MM.1S (cell line): ENCODE measurements around the gene TTC33.

ENCODE experiments used
- CTCF ChIP-seq: fragments of 300-600 bp; sonication (generic); IDR thresholded peaks from 2 replicates; pipeline ENCODE4 v1.5.1; 2016; ENCODE audit warnings: antibody characterized with exemption, low read length, mixed read lengths
- EZH2 ChIP-seq: fragments of 300-600 bp; sonication (generic); optimal IDR thresholded peaks from 2 replicates; pipeline ENCODE3; 2017; ENCODE audit warnings: low read depth, mild to moderate bottlenecking, antibody characterized with exemption, low read length, mixed read lengths
- EZH2phosphoT487 ChIP-seq: fragments of 300-600 bp; sonication (generic); IDR thresholded peaks from 2 replicates; pipeline ENCODE4 v1.6.1; 2018; ENCODE audit warnings: antibody characterized with exemption, low read length

GRCh38 chr5:40770764-40771163 is 15.0 kb upstream of the TTC33 start:
- TF ChIP-seq CTCF = no peak
- no peak for TF ChIP-seq EZH2phosphoT487
- TF ChIP-seq EZH2 = no peak
